ENCODE measurements around the gene CPNE8. TPM values are rescaled to one million over a fixed set of nuclear protein-coding genes. Genes with fewer than 3 reads are reported as not detected.

Gene CPNE8
- total RNA-seq, 1 experiment from 2014 or later: 2.6 TPM

GRCh38 chr12:38646146-38646545 is 259.2 kb downstream of the CPNE8 start:
- no peak for DNase-seq (ENCODE audit: low spot score)

- no peak for DNase-seq (ENCODE audit: low spot score)
Measured at GRCh38 chr12:38639625-38640024, 265.8 kb downstream of the CPNE8 start.

GRCh38 chr12:38638401-38638800 is 267.0 kb downstream of the CPNE8 start:
- no peak for DNase-seq (ENCODE audit: low spot score)

GRCh38 chr12:38633511-38633910 is 271.9 kb downstream of the CPNE8 start:
- DNase-seq (ENCODE audit: low spot score): no peak

GRCh38 chr12:38629064-38629463 is 276.3 kb downstream of the CPNE8 start:
- DNase-seq (ENCODE audit: low spot score): no peak

- DNase-seq (ENCODE audit: low spot score): no peak
Measured at GRCh38 chr12:38628288-38628687, 277.1 kb downstream of the CPNE8 start.

- DNase-seq (ENCODE audit: low spot score): no peak
Measured at GRCh38 chr12:38625306-38625705, 280.1 kb downstream of the CPNE8 start.

- no peak for DNase-seq (ENCODE audit: low spot score)
Measured at GRCh38 chr12:38614171-38614570, 291.2 kb downstream of the CPNE8 start.

GRCh38 chr12:38610808-38611350 is 294.5 kb downstream of the CPNE8 start:
- no peak for DNase-seq (ENCODE audit: low spot score)

GRCh38 chr12:38607295-38607694 is 298.1 kb downstream of the CPNE8 start:
- DNase-seq (ENCODE audit: low spot score): no peak
